Fibroblast of lung (primary cell): ENCODE data around the gene RPTN.

ENCODE experiments used
- EZH2 ChIP-seq: IDR thresholded peaks from 2 replicates; pipeline ENCODE4 v1.5.1; 2012; ENCODE audit warnings: low read length, control low read depth, mild to moderate bottlenecking; ENCODE audit errors: missing control alignments
- TF ChIP-seq, protein P1 (sequence below), 2 donors: IDR thresholded peaks in 1 of 2; conservative IDR thresholded peaks in 1 of 2; 1 replicate in 1 of 2; 2 replicates in 1 of 2; pipeline ENCODE4 v1.5.1; 2011 to 2012; ENCODE audit warnings: low read length in 2 of 2, control low read depth in 1 of 2, inconsistent platforms in 1 of 2, low read depth in 1 of 2, mild to moderate bottlenecking in 1 of 2

DNA sequence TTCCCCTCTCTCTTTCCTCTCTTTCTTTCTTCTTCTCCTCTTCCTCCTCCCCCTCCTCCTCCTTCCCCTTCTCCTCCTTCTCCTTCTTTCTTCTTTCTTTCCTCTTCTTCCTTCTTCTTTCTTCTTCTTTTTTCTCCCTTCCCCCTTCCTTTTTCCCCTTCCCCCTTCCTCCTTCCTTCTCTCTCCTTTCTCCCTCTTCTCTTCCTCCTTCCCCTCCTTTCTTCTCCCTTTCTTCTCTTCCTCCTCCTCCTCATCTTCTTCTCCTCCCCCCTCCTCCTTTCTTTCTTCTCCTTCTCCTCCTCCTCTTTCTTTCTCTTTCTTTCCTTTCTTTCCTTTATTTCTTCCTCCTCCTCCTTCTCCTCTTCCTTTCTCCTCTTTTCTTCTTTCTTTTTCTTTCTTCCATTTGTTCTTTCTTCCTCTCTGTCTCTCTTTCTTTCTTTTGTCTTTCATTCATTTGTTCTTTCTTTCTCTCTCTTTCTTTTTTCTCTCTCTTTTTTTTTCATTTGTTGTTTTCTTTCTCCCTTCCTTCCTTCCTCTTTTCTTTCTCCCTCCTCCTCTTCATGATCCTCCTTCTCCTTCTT, 38.4 kb upstream of the RPTN start:
- TF ChIP-seq, protein P1, sequence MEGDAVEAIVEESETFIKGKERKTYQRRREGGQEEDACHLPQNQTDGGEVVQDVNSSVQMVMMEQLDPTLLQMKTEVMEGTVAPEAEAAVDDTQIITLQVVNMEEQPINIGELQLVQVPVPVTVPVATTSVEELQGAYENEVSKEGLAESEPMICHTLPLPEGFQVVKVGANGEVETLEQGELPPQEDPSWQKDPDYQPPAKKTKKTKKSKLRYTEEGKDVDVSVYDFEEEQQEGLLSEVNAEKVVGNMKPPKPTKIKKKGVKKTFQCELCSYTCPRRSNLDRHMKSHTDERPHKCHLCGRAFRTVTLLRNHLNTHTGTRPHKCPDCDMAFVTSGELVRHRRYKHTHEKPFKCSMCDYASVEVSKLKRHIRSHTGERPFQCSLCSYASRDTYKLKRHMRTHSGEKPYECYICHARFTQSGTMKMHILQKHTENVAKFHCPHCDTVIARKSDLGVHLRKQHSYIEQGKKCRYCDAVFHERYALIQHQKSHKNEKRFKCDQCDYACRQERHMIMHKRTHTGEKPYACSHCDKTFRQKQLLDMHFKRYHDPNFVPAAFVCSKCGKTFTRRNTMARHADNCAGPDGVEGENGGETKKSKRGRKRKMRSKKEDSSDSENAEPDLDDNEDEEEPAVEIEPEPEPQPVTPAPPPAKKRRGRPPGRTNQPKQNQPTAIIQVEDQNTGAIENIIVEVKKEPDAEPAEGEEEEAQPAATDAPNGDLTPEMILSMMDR (conservative IDR thresholded peaks at IDR 0.05 in 1 of 2, IDR thresholded peaks at IDR 0.05 in 1 of 2; ENCODE audit: low read depth in 1 of 2, low read length in 2 of 2) = no peak
- no peak for TF ChIP-seq EZH2
